K562 (cell line): ENCODE measurements around the gene KDM4C. TPM values are rescaled to one million over a fixed set of nuclear protein-coding genes. Genes with fewer than 3 reads are reported as not detected.
A peak's percentile ranks its signal among the peaks of the same experiment; 100 is the strongest.

Source experiments
- ATAC-seq: fragments of 200-7000 bp; cut with Tn5 transposase; 3 replicates; pipeline ENCODE4 v1.9.1; 2020; ENCODE audit warnings: moderate library complexity
- BruUV-seq: library from RNA; stranded (reverse); fragments of 400-500 nt; replicated peaks from 2 replicates; lab custom pipeline; 2021; lab: Mats Ljungman, UMichigan
- CTCF ChIA-PET: fragments of 300-600 bp; formaldehyde crosslinking; extraction: SDS; loops from one replicate; lab custom pipeline; 2021; ENCODE audit warnings: low intra/inter-chr PET ratio; lab: Yijun Ruan, JAX
- POLR2A ChIA-PET: fragments of 300-600, 350-650 bp; sonication (Branson Sonifier 250); formaldehyde crosslinking; extraction: SDS; loops from one replicate; lab custom pipeline; 2021; ENCODE audit warnings: antibody characterized with exemption, inconsistent platforms; lab: Yijun Ruan, JAX
- DNase-seq, 4 experiments: peaks; one replicate each; pipeline versions ENCODE4 v3.0.0 to v3.0.0-alpha.2; 2011 to 2018; ENCODE audit warnings: low spot score in 3 of 4, mixed read lengths in 3 of 4; ENCODE audit errors: extremely low read depth in 1 of 4
- FAIRE-seq: peaks from 2 replicates; lab custom pipeline; 2011; peaks lifted over from hg19 to GRCh38; lab: Jason Lieb, UNC
- H2AFZ ChIP-seq: 2 replicates; pipeline ENCODE4 v1.6.0; 2011; ENCODE audit warnings: low read depth, low read length, control low read depth, inconsistent platforms
- H3K27ac ChIP-seq: fragments of 200-600 bp; 3 replicates; pipeline ENCODE4 v1.8.0; 2011; ENCODE audit warnings: low read depth, mild to moderate bottlenecking, control low read depth, inconsistent platforms, low read length, moderate library complexity, mixed read lengths; ENCODE audit errors: extremely low read depth
- H3K27me3 ChIP-seq, 2 experiments: fragments of 300-600 bp in 1 of 2; 2 replicates in 1 of 2; 3 replicates in 1 of 2; pipeline versions ENCODE4 v1.6.0 to v1.8.0; 2011; ENCODE audit warnings: inconsistent platforms in 2 of 2, low read length in 2 of 2, mild to moderate bottlenecking in 1 of 2, mixed read lengths in 1 of 2, moderate library complexity in 1 of 2; ENCODE audit not compliant: control insufficient read depth in 2 of 2, insufficient read depth in 2 of 2
- H3K36me3 ChIP-seq: fragments of 300-600 bp; 3 replicates; pipeline ENCODE4 v1.8.0; 2011; ENCODE audit warnings: mild to moderate bottlenecking, low read length, inconsistent platforms; ENCODE audit not compliant: control insufficient read depth, insufficient read depth
- H3K4me1 ChIP-seq, 2 experiments: fragments of 200-600 bp in 1 of 2; replicated peaks in 1 of 2; 2 replicates in 1 of 2; 3 replicates in 1 of 2; pipeline versions ENCODE4 v1.5.1 to v1.8.0; 2011; ENCODE audit warnings: inconsistent platforms in 2 of 2, low read length in 2 of 2, mild to moderate bottlenecking in 1 of 2, mixed read lengths in 1 of 2, moderate library complexity in 1 of 2; ENCODE audit not compliant: control insufficient read depth in 2 of 2, insufficient read depth in 2 of 2
- H3K4me2 ChIP-seq: 2 replicates; pipeline ENCODE4 v1.6.1; 2011; ENCODE audit warnings: low read length, control low read depth, inconsistent platforms, mixed read lengths; ENCODE audit not compliant: insufficient read depth
- H3K4me3 ChIP-seq: fragments of 200-600 bp; sonication (generic), shearing (Covaris generic); 2 replicates; pipeline ENCODE4 v1.5.1; 2016; ENCODE audit warnings: control low read depth, inconsistent platforms
- H3K79me2 ChIP-seq: fragments of 200-600 bp; 3 replicates; pipeline ENCODE4 v1.8.0; 2011; ENCODE audit warnings: low read length, inconsistent platforms; ENCODE audit not compliant: control insufficient read depth, insufficient read depth
- H3K9ac ChIP-seq, 2 experiments: 2 replicates each; pipeline versions ENCODE4 v1.6.0 to v1.6.1; 2011; ENCODE audit warnings: low read depth in 2 of 2, low read length in 2 of 2, control low read depth in 1 of 2, inconsistent platforms in 1 of 2, mild to moderate bottlenecking in 1 of 2, mixed read lengths in 1 of 2; ENCODE audit not compliant: insufficient read depth in 1 of 2
- H3K9me1 ChIP-seq: one replicate; pipeline ENCODE4 v1.6.0; 2011; ENCODE audit warnings: inconsistent platforms, mild to moderate bottlenecking, low read length, moderate library complexity; ENCODE audit not compliant: control insufficient read depth, insufficient read depth
- H3K9me3 ChIP-seq: replicated peaks from 2 replicates; pipeline ENCODE4 v1.5.1; 2011; ENCODE audit warnings: low read depth, low read length, inconsistent platforms; ENCODE audit not compliant: control insufficient read depth, insufficient read depth
- H4K20me1 ChIP-seq: replicated peaks from 2 replicates; pipeline ENCODE4 v1.6.1; 2011; ENCODE audit warnings: low read length, inconsistent platforms, mixed read lengths; ENCODE audit not compliant: control insufficient read depth, insufficient read depth
- DMBX1 ChIP-seq: fragments of 250-450 bp; sonication (Bioruptor Pico); IDR thresholded peaks from 2 replicates; pipeline ENCODE4 v1.8.0; 2022; ENCODE audit warnings: inconsistent platforms, mild to moderate bottlenecking, moderate library complexity, borderline replicate concordance
- NFIC ChIP-seq: fragments of 450-650 bp; IDR thresholded peaks from 2 replicates; pipeline ENCODE4 v1.6.1; 2017; ENCODE audit warnings: mild to moderate bottlenecking, inconsistent platforms
- RBFOX2 ChIP-seq: fragments of 200-400 bp; formaldehyde crosslinking; IDR thresholded peaks from 2 replicates; pipeline ENCODE4 v1.6.1; 2017; ENCODE audit warnings: low read depth, mild to moderate bottlenecking, low read length, moderate library complexity
- RBM14 ChIP-seq: fragments of 200-400 bp; formaldehyde crosslinking; IDR thresholded peaks from 2 replicates; pipeline ENCODE4 v1.6.1; 2018; ENCODE audit warnings: low read depth, mild to moderate bottlenecking, low read length, moderate library complexity, borderline replicate concordance; ENCODE audit not compliant: insufficient read depth
- SREBF1 ChIP-seq: fragments of 150-350 bp; IDR thresholded peaks from 2 replicates; pipeline ENCODE4 v1.6.1; 2014; ENCODE audit warnings: antibody characterized with exemption, low read depth, low read length, borderline replicate concordance
- SRSF9 ChIP-seq: fragments of 200-400 bp; formaldehyde crosslinking; IDR thresholded peaks from 2 replicates; pipeline ENCODE4 v1.6.1; 2017; ENCODE audit warnings: low read depth, low read length, borderline replicate concordance
- TARDBP ChIP-seq: fragments of 450-650 bp; IDR thresholded peaks from 2 replicates; pipeline ENCODE4 v1.6.1; 2016
- ZNF121 ChIP-seq: sonication (generic); formaldehyde crosslinking; conservative IDR thresholded peaks from 2 replicates; pipeline ENCODE4 v1.8.0; 2022; ENCODE audit warnings: missing genetic modification reagents
- ZNF133 ChIP-seq: fragments of 250-450 bp; sonication (Bioruptor Pico); IDR thresholded peaks from 2 replicates; pipeline ENCODE4 v1.4.0; 2020; ENCODE audit warnings: mild to moderate bottlenecking
- ZNF134 ChIP-seq: fragments of 250-450 bp; sonication (Bioruptor Pico); conservative IDR thresholded peaks from 2 replicates; pipeline ENCODE4 v1.4.0; 2020
- ZNF41 ChIP-seq: fragments of 250-450 bp; sonication (Bioruptor Pico); conservative IDR thresholded peaks from 2 replicates; pipeline ENCODE4 v1.4.0; 2020; ENCODE audit warnings: mild to moderate bottlenecking
- ZNF644 ChIP-seq: fragments of 200-800 bp; sonication (Bioruptor generic); IDR thresholded peaks from 2 replicates; pipeline ENCODE4 v1.6.1; 2016; ENCODE audit warnings: low read depth, missing genetic modification characterization, missing compliant biosample characterization
- WGBS: fragments of 100-300 bp; shearing (Covaris generic); methylation state at CpG from one replicate; pipeline ENCODE4 v1.1.6; 2016; ENCODE audit warnings: low coverage, mixed read lengths; ENCODE audit not compliant: insufficient coverage; ENCODE audit errors: missing lambda C conversion rate; 5-methylcytosine and 5-hydroxymethylcytosine counted together
- in situ Hi-C: fragments of 300-500 bp; cut with MboI; formaldehyde crosslinking; loops from 4 replicates; pipeline ENCODE4 v1.15.0; 2018; ENCODE audit warnings: inconsistent platforms, mixed read lengths
- intact Hi-C: fragments of 100-400 bp; cut with micrococcal nuclease; formaldehyde crosslinking; loops from 2 replicates; pipeline ENCODE4 v1.14.2; 2022
- polyA plus RNA-seq, 8 experiments: library from polyadenylated mRNA; depleted of rRNA in 4 of 8; stranded (reverse) in 5 of 8; unstranded in 3 of 8; fragments of >200 nt; fragmentation: Nextera tagmentation in 2 of 8; fragmentation: Illumina TruSeq in 1 of 8; extraction: Ambion mirVana in 2 of 8; extraction: Trizol in 1 of 8; gene quantifications; 2 replicates each; pipeline versions ENCODE4 v1.2.1 to v1.2.3, GENCODE V29; 2011 to 2014; ENCODE audit warnings: inconsistent platforms in 1 of 8, missing spikeins in 1 of 8
- total RNA-seq, 7 experiments: library from RNA; depleted of rRNA in 6 of 7; stranded (reverse); fragments of >200 nt in 6 of 7; fragmentation: Illumina TruSeq in 2 of 7; extraction: Trizol in 2 of 7; gene quantifications; 2 replicates each; pipeline versions ENCODE4 v1.2.1 to v1.2.3, GENCODE V29; 2011 to 2021; ENCODE audit warnings: low replicate concordance in 1 of 7
- TF ChIP-seq, protein P1 (sequence below): fragments of 150-350 bp; IDR thresholded peaks from 2 replicates; pipeline ENCODE4 v1.6.1; 2014; ENCODE audit warnings: low read depth, mild to moderate bottlenecking, low read length, borderline replicate concordance
- TF ChIP-seq, protein P2 (sequence below): fragments of 450-650 bp; IDR thresholded peaks from 2 replicates; pipeline ENCODE4 v1.6.1; 2017; ENCODE audit warnings: mild to moderate bottlenecking, moderate library complexity

KDM4C gene
- total and polyA plus RNA-seq, 9 of the 15 experiments (the other 6 are each of a cell fraction or from before 2014, with no cell fraction given) = 5.4 to 17.0 (median 12.6) TPM

DNA sequence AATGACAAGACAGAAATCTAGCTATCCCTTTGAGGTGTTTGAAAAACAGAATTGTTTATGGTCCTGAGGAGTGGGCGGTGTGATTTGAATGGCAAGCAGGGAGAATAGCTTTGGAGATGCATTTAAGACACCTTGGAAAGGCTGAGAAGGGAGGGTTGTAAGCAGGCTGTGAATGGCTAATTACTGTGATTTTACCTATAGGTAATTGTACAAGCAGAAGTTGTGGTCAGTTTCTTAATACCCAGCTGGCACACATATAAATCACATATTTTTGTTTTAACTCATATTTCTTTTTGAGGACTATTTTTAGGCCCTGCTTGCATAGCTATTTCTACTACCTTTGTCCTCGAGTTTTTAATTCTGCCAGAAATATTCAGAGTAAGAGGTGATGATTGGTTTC lies 248.6 kb downstream of the KDM4C start (continued):
- TF ChIP-seq, protein P1, sequence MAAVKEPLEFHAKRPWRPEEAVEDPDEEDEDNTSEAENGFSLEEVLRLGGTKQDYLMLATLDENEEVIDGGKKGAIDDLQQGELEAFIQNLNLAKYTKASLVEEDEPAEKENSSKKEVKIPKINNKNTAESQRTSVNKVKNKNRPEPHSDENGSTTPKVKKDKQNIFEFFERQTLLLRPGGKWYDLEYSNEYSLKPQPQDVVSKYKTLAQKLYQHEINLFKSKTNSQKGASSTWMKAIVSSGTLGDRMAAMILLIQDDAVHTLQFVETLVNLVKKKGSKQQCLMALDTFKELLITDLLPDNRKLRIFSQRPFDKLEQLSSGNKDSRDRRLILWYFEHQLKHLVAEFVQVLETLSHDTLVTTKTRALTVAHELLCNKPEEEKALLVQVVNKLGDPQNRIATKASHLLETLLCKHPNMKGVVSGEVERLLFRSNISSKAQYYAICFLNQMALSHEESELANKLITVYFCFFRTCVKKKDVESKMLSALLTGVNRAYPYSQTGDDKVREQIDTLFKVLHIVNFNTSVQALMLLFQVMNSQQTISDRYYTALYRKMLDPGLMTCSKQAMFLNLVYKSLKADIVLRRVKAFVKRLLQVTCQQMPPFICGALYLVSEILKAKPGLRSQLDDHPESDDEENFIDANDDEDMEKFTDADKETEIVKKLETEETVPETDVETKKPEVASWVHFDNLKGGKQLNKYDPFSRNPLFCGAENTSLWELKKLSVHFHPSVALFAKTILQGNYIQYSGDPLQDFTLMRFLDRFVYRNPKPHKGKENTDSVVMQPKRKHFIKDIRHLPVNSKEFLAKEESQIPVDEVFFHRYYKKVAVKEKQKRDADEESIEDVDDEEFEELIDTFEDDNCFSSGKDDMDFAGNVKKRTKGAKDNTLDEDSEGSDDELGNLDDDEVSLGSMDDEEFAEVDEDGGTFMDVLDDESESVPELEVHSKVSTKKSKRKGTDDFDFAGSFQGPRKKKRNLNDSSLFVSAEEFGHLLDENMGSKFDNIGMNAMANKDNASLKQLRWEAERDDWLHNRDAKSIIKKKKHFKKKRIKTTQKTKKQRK = no peak
- TF ChIP-seq ZNF121 (no peak), ZNF41 (CRISPR knock-in tag) (no peak), DMBX1 (CRISPR knock-in tag) (no peak), RBM14 (no peak)
- TF ChIP-seq, protein P2, sequence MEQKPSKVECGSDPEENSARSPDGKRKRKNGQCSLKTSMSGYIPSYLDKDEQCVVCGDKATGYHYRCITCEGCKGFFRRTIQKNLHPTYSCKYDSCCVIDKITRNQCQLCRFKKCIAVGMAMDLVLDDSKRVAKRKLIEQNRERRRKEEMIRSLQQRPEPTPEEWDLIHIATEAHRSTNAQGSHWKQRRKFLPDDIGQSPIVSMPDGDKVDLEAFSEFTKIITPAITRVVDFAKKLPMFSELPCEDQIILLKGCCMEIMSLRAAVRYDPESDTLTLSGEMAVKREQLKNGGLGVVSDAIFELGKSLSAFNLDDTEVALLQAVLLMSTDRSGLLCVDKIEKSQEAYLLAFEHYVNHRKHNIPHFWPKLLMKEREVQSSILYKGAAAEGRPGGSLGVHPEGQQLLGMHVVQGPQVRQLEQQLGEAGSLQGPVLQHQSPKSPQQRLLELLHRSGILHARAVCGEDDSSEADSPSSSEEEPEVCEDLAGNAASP = no peak

- Histone ChIP-seq H3K9me3 (peaks cover 2% of the 10 kb centered on the region; the same call in 1 of the 2 replicates), H3K4me3 (no peak overlapping the region), H4K20me1 (no peaks in the 10 kb centered on the region), H3K79me2 (no peaks in the 10 kb centered on the region), H3K27ac (no peak overlapping the region), H3K36me3 (peaks cover 15% of the 10 kb centered on the region; the same call in 2 of the 3 replicates), H3K9ac (no peak overlapping the region), H2AFZ (no peak overlapping the region), H3K4me2 (no peak overlapping the region), H3K9me1 (no peaks in the 10 kb centered on the region), H3K27me3 (no peaks in the 10 kb centered on the region), H3K4me1 (no peaks in the 10 kb centered on the region)
- FAIRE-seq (no peak), DNase-seq (no peak), ATAC-seq (no peak)
- BruUV-seq = no TSS peak
- 100% methylated on average over 1 of the region's 2 CpGs for WGBS
- POLR2A ChIA-PET = no interaction called here
- in situ Hi-C loops = no loop called here
- TF ChIP-seq ZNF133 = no peak
- peak; percentile 79 for TF ChIP-seq NFIC
- TF ChIP-seq ZNF134 (CRISPR knock-in tag) = no peak
- no peak for TF ChIP-seq ZNF644
- no peak for TF ChIP-seq TARDBP
- no peak for TF ChIP-seq SRSF9
- no peak for TF ChIP-seq SREBF1
- TF ChIP-seq RBFOX2 = no peak
- CTCF ChIA-PET = no interaction called here
- intact Hi-C loops = no loop called here
Measured at GRCh38 chr9:7008411-7008810, 250.6 kb downstream of the KDM4C start.
